ENCODE data around the gene PIP5K1C. TPM values are rescaled to one million over a fixed set of nuclear protein-coding genes. Genes with fewer than 3 reads are reported as not detected.

The PIP5K1C gene
- total RNA-seq, 6 experiments from 2014 or later: 73.8 to 95.6 (median 78.7) TPM

- no peak for DNase-seq
- no peak overlapping the region for H3K27ac Mint-ChIP-seq
- H3K9me3 Mint-ChIP-seq: no peaks in the 10 kb centered on the region
- no peak for TF ChIP-seq CTCF (IDR thresholded peaks at IDR 0.05)
- H3K27me3 Mint-ChIP-seq (ENCODE audit: insufficient read depth): peaks cover 1% of the 10 kb centered on the region; the same call in 1 of the 2 replicates
- H3K4me1 Mint-ChIP-seq (ENCODE audit: low read depth): peaks cover 3% of the 10 kb centered on the region
- no peak overlapping the region for H3K4me3 Mint-ChIP-seq
- H3K36me3 Mint-ChIP-seq (ENCODE audit: low read depth): peaks cover 6% of the 10 kb centered on the region
Observed at GRCh38 chr19:3612901-3613741, 87.1 kb downstream of the PIP5K1C start.

- H3K4me3 Mint-ChIP-seq: no peak overlapping the region
- H3K9me3 Mint-ChIP-seq: no peaks in the 10 kb centered on the region
- H3K4me1 Mint-ChIP-seq (ENCODE audit: low read depth): peaks cover 11% of the 10 kb centered on the region
- no peak for TF ChIP-seq CTCF (IDR thresholded peaks at IDR 0.05)
- DNase-seq: no peak
- peaks cover 3% of the 10 kb centered on the region for H3K27me3 Mint-ChIP-seq (ENCODE audit: insufficient read depth)
- H3K36me3 Mint-ChIP-seq (ENCODE audit: low read depth): peaks cover 6% of the 10 kb centered on the region
- no peak overlapping the region for H3K27ac Mint-ChIP-seq
Observed at GRCh38 chr19:3612330-3612729, 87.9 kb downstream of the PIP5K1C start.

GRCh38 chr19:3611841-3612240 lies 88.4 kb downstream of the PIP5K1C start:
- DNase-seq: no peak
- Mint-ChIP-seq H3K36me3 (ENCODE audit: low read depth) (peaks cover 6% of the 10 kb centered on the region), H3K27me3 (ENCODE audit: insufficient read depth) (peaks cover 3% of the 10 kb centered on the region), H3K27ac (no peak overlapping the region), H3K9me3 (no peaks in the 10 kb centered on the region), H3K4me1 (ENCODE audit: low read depth) (peaks cover 14% of the 10 kb centered on the region), H3K4me3 (no peak overlapping the region)
- no peak for TF ChIP-seq CTCF (IDR thresholded peaks at IDR 0.05)

- TF ChIP-seq CTCF (IDR thresholded peaks at IDR 0.05): no peak
- Mint-ChIP-seq H3K27me3 (ENCODE audit: insufficient read depth) (peaks cover 2% of the 10 kb centered on the region), H3K9me3 (no peaks in the 10 kb centered on the region), H3K4me3 (no peak overlapping the region), H3K4me1 (ENCODE audit: low read depth) (peaks cover 14% of the 10 kb centered on the region), H3K36me3 (ENCODE audit: low read depth) (peaks cover 6% of the 10 kb centered on the region), H3K27ac (no peak overlapping the region)
- no peak for DNase-seq
Observed at GRCh38 chr19:3610745-3611717, 89.2 kb downstream of the PIP5K1C start.

GRCh38 chr19:3609779-3610719 lies 90.2 kb downstream of the PIP5K1C start:
- peaks cover 14% of the 10 kb centered on the region for H3K4me1 Mint-ChIP-seq (ENCODE audit: low read depth)
- H3K27ac Mint-ChIP-seq: no peak overlapping the region
- no peak for TF ChIP-seq CTCF (IDR thresholded peaks at IDR 0.05)
- no peak overlapping the region for H3K4me3 Mint-ChIP-seq
- no peaks in the 10 kb centered on the region for H3K9me3 Mint-ChIP-seq
- DNase-seq: no peak
- peaks cover 2% of the 10 kb centered on the region for H3K27me3 Mint-ChIP-seq (ENCODE audit: insufficient read depth)
- H3K36me3 Mint-ChIP-seq (ENCODE audit: low read depth): peaks cover 6% of the 10 kb centered on the region
